CD14-positive monocyte (primary cell): ENCODE measurements around the gene TMEM255A. TPM values are rescaled to one million over a fixed set of nuclear protein-coding genes. Genes with fewer than 3 reads are reported as not detected.
A peak's percentile ranks its signal among the peaks of the same experiment; 100 is the strongest.

Source experiments
- DNase-seq, 3 donors: peaks; one replicate each; pipeline ENCODE4 v3.0.0-alpha.2; 2011 to 2022
- H2AFZ ChIP-seq: 2 replicates; pipeline ENCODE4 v1.6.0; 2012; ENCODE audit warnings: mild to moderate bottlenecking, low read depth, low read length, inconsistent platforms; ENCODE audit not compliant: insufficient read depth, poor library complexity, severe bottlenecking
- H3K27ac ChIP-seq, 2 donors: 1 replicate in 1 of 2; 2 replicates in 1 of 2; pipeline ENCODE4 v1.5.1; 2012 to 2013; ENCODE audit warnings: low read length in 2 of 2, control low read depth in 1 of 2, inconsistent platforms in 1 of 2, low read depth in 1 of 2, mild to moderate bottlenecking in 1 of 2
- H3K27me3 ChIP-seq, 2 donors: one replicate each; pipeline versions ENCODE4 v1.6.0 to v1.6.1; 2011 to 2013; ENCODE audit warnings: low read length in 2 of 2; ENCODE audit not compliant: control insufficient read depth in 2 of 2, insufficient read depth in 2 of 2
- H3K36me3 ChIP-seq, 2 donors: replicated peaks in 1 of 2; 1 replicate in 1 of 2; 2 replicates in 1 of 2; pipeline versions ENCODE4 v1.5.1 to v1.6.1; 2012 to 2013; ENCODE audit warnings: low read length in 2 of 2, control low read depth in 1 of 2, inconsistent platforms in 1 of 2, mild to moderate bottlenecking in 1 of 2; ENCODE audit not compliant: insufficient read depth in 2 of 2, control insufficient read depth in 1 of 2
- H3K4me1 ChIP-seq, 2 donors: 1 replicate in 1 of 2; 2 replicates in 1 of 2; pipeline versions ENCODE4 v1.5.1 to v1.6.1; 2012 to 2013; ENCODE audit warnings: low read length in 2 of 2, control low read depth in 1 of 2, inconsistent platforms in 1 of 2, mild to moderate bottlenecking in 1 of 2, moderate library complexity in 1 of 2; ENCODE audit not compliant: insufficient read depth in 2 of 2, control insufficient read depth in 1 of 2
- H3K4me2 ChIP-seq: replicated peaks from 2 replicates; pipeline ENCODE3; 2012; ENCODE audit warnings: low read length, moderate library complexity, mild to moderate bottlenecking; ENCODE audit not compliant: poor library complexity, severe bottlenecking; ENCODE audit errors: extremely low read depth
- H3K4me3 ChIP-seq, 3 experiments: fragments of 200-600 bp in 1 of 3; sonication (generic) in 1 of 3; replicated peaks in 1 of 3; 1 replicate in 2 of 3; 2 replicates in 1 of 3; pipeline ENCODE4 v1.5.1; 2011 to 2013; ENCODE audit warnings: low read length in 3 of 3, mild to moderate bottlenecking in 3 of 3, control low read depth in 2 of 3, low read depth in 2 of 3, inconsistent platforms in 1 of 3, moderate library complexity in 1 of 3
- H3K79me2 ChIP-seq: 2 replicates; pipeline ENCODE4 v1.6.0; 2012; ENCODE audit warnings: mild to moderate bottlenecking, control low read depth, inconsistent platforms, low read length, moderate library complexity; ENCODE audit not compliant: insufficient read depth
- H3K9ac ChIP-seq: 2 replicates; pipeline ENCODE4 v1.6.0; 2017; ENCODE audit warnings: low read length, mild to moderate bottlenecking; ENCODE audit not compliant: insufficient read depth, poor library complexity, severe bottlenecking
- H3K9me3 ChIP-seq, 2 donors: replicated peaks in 1 of 2; 1 replicate in 1 of 2; 2 replicates in 1 of 2; pipeline versions ENCODE4 v1.5.1 to v1.6.1; 2012 to 2013; ENCODE audit warnings: low read length in 2 of 2, control low read depth in 1 of 2; ENCODE audit not compliant: control insufficient read depth in 1 of 2, insufficient read depth in 1 of 2
- H4K20me1 ChIP-seq: 2 replicates; pipeline ENCODE4 v1.6.0; 2012; ENCODE audit warnings: mild to moderate bottlenecking, low read length, control low read depth, moderate library complexity; ENCODE audit not compliant: insufficient read depth
- H3K27ac Mint-ChIP-seq, 7 donors: one replicate each; pipeline ENCODE4 v1.8.0; 2020; ENCODE audit warnings: mild to moderate bottlenecking in 7 of 7, mixed read lengths in 7 of 7, moderate library complexity in 6 of 7, inconsistent platforms in 2 of 7
- H3K27me3 Mint-ChIP-seq, 3 donors: one replicate each; pipeline ENCODE4 v1.8.0; 2021 to 2022; ENCODE audit warnings: low read depth in 3 of 3, mild to moderate bottlenecking in 3 of 3, mixed read lengths in 3 of 3, moderate library complexity in 3 of 3, inconsistent platforms in 1 of 3
- H3K36me3 Mint-ChIP-seq, 2 donors: one replicate each; pipeline ENCODE4 v1.8.0; 2020; ENCODE audit warnings: mixed read lengths in 2 of 2, inconsistent platforms in 1 of 2, mild to moderate bottlenecking in 1 of 2
- H3K4me1 Mint-ChIP-seq: one replicate; pipeline ENCODE4 v1.8.0; 2020; ENCODE audit warnings: mild to moderate bottlenecking, mixed read lengths
- H3K4me3 Mint-ChIP-seq, 2 donors: one replicate each; pipeline ENCODE4 v1.8.0; 2020; ENCODE audit warnings: mild to moderate bottlenecking in 2 of 2, mixed read lengths in 2 of 2, moderate library complexity in 1 of 2
- H3K9me3 Mint-ChIP-seq, 7 donors: one replicate each; pipeline ENCODE4 v1.8.0; 2020 to 2022; ENCODE audit warnings: mixed read lengths in 7 of 7, mild to moderate bottlenecking in 6 of 7, moderate library complexity in 6 of 7, inconsistent platforms in 2 of 7
- WGBS: methylation state at CpG from one replicate; pipeline ENCODE4 v1.1.5; 2013; ENCODE audit warnings: missing lambda C conversion rate; ENCODE audit not compliant: insufficient coverage; 5-methylcytosine and 5-hydroxymethylcytosine counted together
- intact Hi-C, 2 donors: fragments of 100-400 bp; cut with micrococcal nuclease; formaldehyde crosslinking; loops; one replicate each; pipeline versions ENCODE4 v1.15.0 to v1.15.1; 2023
- polyA plus RNA-seq, 3 donors: library from polyadenylated mRNA; depleted of rRNA in 1 of 3; unstranded in 2 of 3; stranded (reverse) in 1 of 3; fragments of 300-500 nt in 2 of 3; fragments of >200 nt in 1 of 3; fragmentation: Illumina TruSeq in 2 of 3; gene quantifications; 1 replicate in 2 of 3; 2 replicates in 1 of 3; pipeline ENCODE4 v1.2.3, GENCODE V29; 2012 to 2021
- TF ChIP-seq, protein P1 (sequence below): fragments of 200-600 bp; IDR thresholded peaks from one replicate; pipeline ENCODE4 v1.8.0; 2022; ENCODE audit warnings: antibody characterized with exemption, mild to moderate bottlenecking

The TMEM255A gene
- polyA plus RNA-seq, 3 donors: 0.10 to 1.2 (median 0.51) TPM

DNA sequence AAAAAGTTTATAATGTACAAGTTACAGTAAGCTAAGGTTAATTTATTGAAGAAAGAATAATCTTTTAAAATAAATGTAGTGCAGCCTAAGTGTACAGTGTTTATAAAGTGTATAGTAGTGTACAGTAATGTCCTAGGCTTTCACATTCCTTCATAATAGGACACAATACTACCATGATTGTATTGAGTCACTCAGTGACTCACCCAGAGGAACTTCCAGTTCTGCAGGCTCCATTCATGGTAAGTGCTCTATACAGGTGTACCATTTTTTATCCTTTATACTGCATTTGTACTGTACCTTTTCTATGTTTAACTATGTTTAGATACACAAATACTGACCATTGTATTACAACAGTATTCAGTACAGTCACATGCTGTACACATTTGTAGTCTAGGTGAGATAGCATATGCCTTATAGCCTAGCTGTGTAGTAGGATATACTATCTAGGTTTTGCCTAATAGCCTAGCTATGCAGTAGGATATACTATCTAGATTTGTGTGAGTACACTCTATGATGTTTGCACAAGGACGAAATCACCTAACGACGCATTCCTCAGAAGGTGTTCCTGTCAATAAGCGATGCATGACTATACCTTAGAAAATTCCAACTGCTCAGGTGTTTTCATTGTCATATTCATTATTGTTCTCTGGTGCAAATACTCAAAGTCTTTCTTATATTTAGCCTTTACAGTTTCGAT is 5.5 kb upstream of the TMEM255A start:
- Histone ChIP-seq H3K4me3 (no peak overlapping the region), H3K27me3 (peaks cover 21 to 30% of the 10 kb centered on the region in 2 donors), H3K27ac (no peak overlapping the region), H3K9ac (no peak overlapping the region), H3K4me2 (no peak overlapping the region), H3K9me3 (no peaks in the 10 kb centered on the region), H4K20me1 (no peaks in the 10 kb centered on the region), H3K79me2 (no peaks in the 10 kb centered on the region), H2AFZ (no peak overlapping the region), H3K4me1 (no peaks in the 10 kb centered on the region), H3K36me3 (no peaks in the 10 kb centered on the region)
- 95% methylated on average over 4 of the region's 5 CpGs for WGBS
- H3K27me3 Mint-ChIP-seq: peaks cover 11 to 25% (median 20%) of the 10 kb centered on the region in 3 donors
- H3K4me1 Mint-ChIP-seq: no peaks in the 10 kb centered on the region
- H3K27ac Mint-ChIP-seq: no peak overlapping the region
- TF ChIP-seq, protein P1, sequence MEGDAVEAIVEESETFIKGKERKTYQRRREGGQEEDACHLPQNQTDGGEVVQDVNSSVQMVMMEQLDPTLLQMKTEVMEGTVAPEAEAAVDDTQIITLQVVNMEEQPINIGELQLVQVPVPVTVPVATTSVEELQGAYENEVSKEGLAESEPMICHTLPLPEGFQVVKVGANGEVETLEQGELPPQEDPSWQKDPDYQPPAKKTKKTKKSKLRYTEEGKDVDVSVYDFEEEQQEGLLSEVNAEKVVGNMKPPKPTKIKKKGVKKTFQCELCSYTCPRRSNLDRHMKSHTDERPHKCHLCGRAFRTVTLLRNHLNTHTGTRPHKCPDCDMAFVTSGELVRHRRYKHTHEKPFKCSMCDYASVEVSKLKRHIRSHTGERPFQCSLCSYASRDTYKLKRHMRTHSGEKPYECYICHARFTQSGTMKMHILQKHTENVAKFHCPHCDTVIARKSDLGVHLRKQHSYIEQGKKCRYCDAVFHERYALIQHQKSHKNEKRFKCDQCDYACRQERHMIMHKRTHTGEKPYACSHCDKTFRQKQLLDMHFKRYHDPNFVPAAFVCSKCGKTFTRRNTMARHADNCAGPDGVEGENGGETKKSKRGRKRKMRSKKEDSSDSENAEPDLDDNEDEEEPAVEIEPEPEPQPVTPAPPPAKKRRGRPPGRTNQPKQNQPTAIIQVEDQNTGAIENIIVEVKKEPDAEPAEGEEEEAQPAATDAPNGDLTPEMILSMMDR: no peak
- no peak overlapping the region for H3K4me3 Mint-ChIP-seq
- H3K9me3 Mint-ChIP-seq: no peaks in the 10 kb centered on the region
- intact Hi-C loops: no loop called here
- peak in 2 of 3 donors; percentile 7 to 56 for DNase-seq
- H3K36me3 Mint-ChIP-seq: no peaks in the 10 kb centered on the region

GRCh38 chrX:120315776-120316175 is 4.5 kb upstream of the TMEM255A start:
- Mint-ChIP-seq H3K27me3 (peaks cover 13 to 33% (median 29%) of the 10 kb centered on the region in 3 donors), H3K4me1 (peaks cover 2% of the 10 kb centered on the region), H3K36me3 (no peaks in the 10 kb centered on the region), H3K9me3 (peaks cover 0 to 6% (median 2%) of the 10 kb centered on the region in 7 donors), H3K27ac (no peak overlapping the region), H3K4me3 (no peak overlapping the region)
- H3K79me2 ChIP-seq: no peaks in the 10 kb centered on the region
- 89% methylated on average over 1 of the region's 4 CpGs for WGBS
- no peak overlapping the region for H3K9ac ChIP-seq
- H3K4me3 ChIP-seq: no peak overlapping the region
- no peaks in the 10 kb centered on the region for H3K36me3 ChIP-seq
- no peak for DNase-seq
- no peak overlapping the region for H3K4me2 ChIP-seq
- peaks cover 30% of the 10 kb centered on the region in 2 donors for H3K27me3 ChIP-seq
- H2AFZ ChIP-seq: no peak overlapping the region
- peaks cover 6 to 8% of the 10 kb centered on the region in 2 donors for H3K4me1 ChIP-seq
- intact Hi-C loops: no loop called here
- no peaks in the 10 kb centered on the region for H4K20me1 ChIP-seq
- TF ChIP-seq, protein P1: no peak
- H3K27ac ChIP-seq: no peak overlapping the region
- H3K9me3 ChIP-seq: no peaks in the 10 kb centered on the region
